K562 (cell line): ENCODE data around the gene CD320. TPM values are rescaled to one million over a fixed set of nuclear protein-coding genes. Genes with fewer than 3 reads are reported as not detected.

Source experiments
- ATAC-seq: fragments of 200-7000 bp; cut with Tn5 transposase; 3 replicates; pipeline ENCODE4 v1.9.1; 2020; ENCODE audit warnings: moderate library complexity
- BruUV-seq: library from RNA; stranded (reverse); fragments of 400-500 nt; replicated peaks from 2 replicates; lab custom pipeline; 2021; lab: Mats Ljungman, UMichigan
- CTCF ChIA-PET: fragments of 300-600 bp; formaldehyde crosslinking; extraction: SDS; loops from one replicate; lab custom pipeline; 2021; ENCODE audit warnings: low intra/inter-chr PET ratio; lab: Yijun Ruan, JAX
- POLR2A ChIA-PET: fragments of 300-600, 350-650 bp; sonication (Branson Sonifier 250); formaldehyde crosslinking; extraction: SDS; loops from one replicate; lab custom pipeline; 2021; ENCODE audit warnings: antibody characterized with exemption, inconsistent platforms; lab: Yijun Ruan, JAX
- DNase-seq, 4 experiments: peaks; one replicate each; pipeline versions ENCODE4 v3.0.0 to v3.0.0-alpha.2; 2011 to 2018; ENCODE audit warnings: low spot score in 3 of 4, mixed read lengths in 3 of 4; ENCODE audit errors: extremely low read depth in 1 of 4
- FAIRE-seq: peaks from 2 replicates; lab custom pipeline; 2011; peaks lifted over from hg19 to GRCh38; lab: Jason Lieb, UNC
- H2AFZ ChIP-seq: 2 replicates; pipeline ENCODE4 v1.6.0; 2011; ENCODE audit warnings: low read depth, low read length, control low read depth, inconsistent platforms
- H3K27ac ChIP-seq: fragments of 200-600 bp; 3 replicates; pipeline ENCODE4 v1.8.0; 2011; ENCODE audit warnings: low read depth, mild to moderate bottlenecking, control low read depth, inconsistent platforms, low read length, moderate library complexity, mixed read lengths; ENCODE audit errors: extremely low read depth
- H3K27me3 ChIP-seq, 2 experiments: fragments of 300-600 bp in 1 of 2; 2 replicates in 1 of 2; 3 replicates in 1 of 2; pipeline versions ENCODE4 v1.6.0 to v1.8.0; 2011; ENCODE audit warnings: inconsistent platforms in 2 of 2, low read length in 2 of 2, mild to moderate bottlenecking in 1 of 2, mixed read lengths in 1 of 2, moderate library complexity in 1 of 2; ENCODE audit not compliant: control insufficient read depth in 2 of 2, insufficient read depth in 2 of 2
- H3K36me3 ChIP-seq: fragments of 300-600 bp; 3 replicates; pipeline ENCODE4 v1.8.0; 2011; ENCODE audit warnings: mild to moderate bottlenecking, low read length, inconsistent platforms; ENCODE audit not compliant: control insufficient read depth, insufficient read depth
- H3K4me1 ChIP-seq, 2 experiments: fragments of 200-600 bp in 1 of 2; replicated peaks in 1 of 2; 2 replicates in 1 of 2; 3 replicates in 1 of 2; pipeline versions ENCODE4 v1.5.1 to v1.8.0; 2011; ENCODE audit warnings: inconsistent platforms in 2 of 2, low read length in 2 of 2, mild to moderate bottlenecking in 1 of 2, mixed read lengths in 1 of 2, moderate library complexity in 1 of 2; ENCODE audit not compliant: control insufficient read depth in 2 of 2, insufficient read depth in 2 of 2
- H3K4me2 ChIP-seq: 2 replicates; pipeline ENCODE4 v1.6.1; 2011; ENCODE audit warnings: low read length, control low read depth, inconsistent platforms, mixed read lengths; ENCODE audit not compliant: insufficient read depth
- H3K4me3 ChIP-seq: fragments of 200-600 bp; sonication (generic), shearing (Covaris generic); 2 replicates; pipeline ENCODE4 v1.5.1; 2016; ENCODE audit warnings: control low read depth, inconsistent platforms
- H3K79me2 ChIP-seq: fragments of 200-600 bp; 3 replicates; pipeline ENCODE4 v1.8.0; 2011; ENCODE audit warnings: low read length, inconsistent platforms; ENCODE audit not compliant: control insufficient read depth, insufficient read depth
- H3K9ac ChIP-seq, 2 experiments: 2 replicates each; pipeline versions ENCODE4 v1.6.0 to v1.6.1; 2011; ENCODE audit warnings: low read depth in 2 of 2, low read length in 2 of 2, control low read depth in 1 of 2, inconsistent platforms in 1 of 2, mild to moderate bottlenecking in 1 of 2, mixed read lengths in 1 of 2; ENCODE audit not compliant: insufficient read depth in 1 of 2
- H3K9me1 ChIP-seq: one replicate; pipeline ENCODE4 v1.6.0; 2011; ENCODE audit warnings: inconsistent platforms, mild to moderate bottlenecking, low read length, moderate library complexity; ENCODE audit not compliant: control insufficient read depth, insufficient read depth
- H3K9me3 ChIP-seq: replicated peaks from 2 replicates; pipeline ENCODE4 v1.5.1; 2011; ENCODE audit warnings: low read depth, low read length, inconsistent platforms; ENCODE audit not compliant: control insufficient read depth, insufficient read depth
- H4K20me1 ChIP-seq: replicated peaks from 2 replicates; pipeline ENCODE4 v1.6.1; 2011; ENCODE audit warnings: low read length, inconsistent platforms, mixed read lengths; ENCODE audit not compliant: control insufficient read depth, insufficient read depth
- BCL6 ChIP-seq: fragments of 250-450 bp; sonication (Bioruptor Pico); IDR thresholded peaks from 2 replicates; pipeline ENCODE4 v1.4.0; 2020
- BCOR ChIP-seq: fragments of 450-650 bp; IDR thresholded peaks from 2 replicates; pipeline ENCODE4 v1.6.1; 2016
- E2F6 ChIP-seq, 2 experiments: IDR thresholded peaks; 2 replicates each; pipeline ENCODE4 v1.6.1; 2011; ENCODE audit warnings: borderline replicate concordance in 1 of 2, control low read depth in 1 of 2, low read depth in 1 of 2, low read length in 1 of 2, mild to moderate bottlenecking in 1 of 2, mixed read lengths in 1 of 2, moderate library complexity in 1 of 2; ENCODE audit not compliant: insufficient read depth in 1 of 2, insufficient read length in 1 of 2, poor library complexity in 1 of 2, severe bottlenecking in 1 of 2; ENCODE audit errors: extremely low read depth in 1 of 2
- HEY1 ChIP-seq: fragments of 250-450 bp; sonication (Bioruptor Pico); IDR thresholded peaks from 2 replicates; pipeline ENCODE4 v1.5.0; 2020; ENCODE audit warnings: mild to moderate bottlenecking, moderate library complexity, borderline replicate concordance
- HMG20A ChIP-seq: fragments of 450-650 bp; formaldehyde crosslinking; conservative IDR thresholded peaks from 2 replicates; pipeline ENCODE4 v1.4.0; 2020; ENCODE audit warnings: mild to moderate bottlenecking, mixed read lengths
- KDM1A ChIP-seq, 2 experiments: fragments of 450-650 bp; IDR thresholded peaks; 2 replicates each; pipeline ENCODE4 v1.6.1; 2016; ENCODE audit warnings: mild to moderate bottlenecking in 2 of 2
- PTBP1 ChIP-seq: fragments of 200-400 bp; formaldehyde crosslinking; IDR thresholded peaks from 2 replicates; pipeline ENCODE4 v1.6.1; 2017; ENCODE audit warnings: low read depth, low read length
- RBM25 ChIP-seq: fragments of 200-400 bp; formaldehyde crosslinking; IDR thresholded peaks from 2 replicates; pipeline ENCODE4 v1.6.1; 2018; ENCODE audit warnings: low read length, low read depth, moderate library complexity; ENCODE audit not compliant: severe bottlenecking
- TCF7 ChIP-seq: sonication (generic); IDR thresholded peaks from 2 replicates; pipeline ENCODE4 v1.6.1; 2016; ENCODE audit warnings: antibody characterized with exemption, borderline replicate concordance
- ZFP36 ChIP-seq: fragments of 150-350 bp; IDR thresholded peaks from 2 replicates; pipeline ENCODE4 v1.6.1; 2018; ENCODE audit warnings: low read length, low read depth; ENCODE audit not compliant: partially characterized antibody
- ZNF253 ChIP-seq: fragments of 250-450 bp; sonication (Bioruptor Pico); conservative IDR thresholded peaks from 2 replicates; pipeline ENCODE4 v1.6.1; 2021; ENCODE audit warnings: mild to moderate bottlenecking
- ZNF408 ChIP-seq: fragments of 250-450 bp; sonication (Bioruptor Pico); IDR thresholded peaks from 2 replicates; pipeline ENCODE4 v1.4.0; 2020; ENCODE audit warnings: low read depth, mild to moderate bottlenecking, moderate library complexity
- ZNF764 ChIP-seq: fragments of 250-450 bp; sonication (Bioruptor Pico); IDR thresholded peaks from 2 replicates; pipeline ENCODE4 v1.4.0; 2020; ENCODE audit warnings: low read depth, mild to moderate bottlenecking, moderate library complexity
- ZSCAN29 ChIP-seq: fragments of 450-650 bp; IDR thresholded peaks from 2 replicates; pipeline ENCODE4 v1.6.1; 2017
- WGBS: fragments of 100-300 bp; shearing (Covaris generic); methylation state at CpG from one replicate; pipeline ENCODE4 v1.1.6; 2016; ENCODE audit warnings: low coverage, mixed read lengths; ENCODE audit not compliant: insufficient coverage; ENCODE audit errors: missing lambda C conversion rate; 5-methylcytosine and 5-hydroxymethylcytosine counted together
- in situ Hi-C: fragments of 300-500 bp; cut with MboI; formaldehyde crosslinking; loops from 4 replicates; pipeline ENCODE4 v1.15.0; 2018; ENCODE audit warnings: inconsistent platforms, mixed read lengths
- intact Hi-C: fragments of 100-400 bp; cut with micrococcal nuclease; formaldehyde crosslinking; loops from 2 replicates; pipeline ENCODE4 v1.14.2; 2022
- polyA plus RNA-seq, 8 experiments: library from polyadenylated mRNA; depleted of rRNA in 4 of 8; stranded (reverse) in 5 of 8; unstranded in 3 of 8; fragments of >200 nt; fragmentation: Nextera tagmentation in 2 of 8; fragmentation: Illumina TruSeq in 1 of 8; extraction: Ambion mirVana in 2 of 8; extraction: Trizol in 1 of 8; gene quantifications; 2 replicates each; pipeline versions ENCODE4 v1.2.1 to v1.2.3, GENCODE V29; 2011 to 2014; ENCODE audit warnings: inconsistent platforms in 1 of 8, missing spikeins in 1 of 8
- total RNA-seq, 7 experiments: library from RNA; depleted of rRNA in 6 of 7; stranded (reverse); fragments of >200 nt in 6 of 7; fragmentation: Illumina TruSeq in 2 of 7; extraction: Trizol in 2 of 7; gene quantifications; 2 replicates each; pipeline versions ENCODE4 v1.2.1 to v1.2.3, GENCODE V29; 2011 to 2021; ENCODE audit warnings: low replicate concordance in 1 of 7
- TF ChIP-seq, protein P1 (sequence below): fragments of 250-450 bp; sonication (Bioruptor Pico); IDR thresholded peaks from 2 replicates; pipeline ENCODE4 v1.4.0; 2020

CD320 gene
- total and polyA plus RNA-seq, 9 of the 15 experiments (the other 6 are each of a cell fraction or from before 2014, with no cell fraction given), result 0.45 to 94.5 (median 34.4) TPM

DNA sequence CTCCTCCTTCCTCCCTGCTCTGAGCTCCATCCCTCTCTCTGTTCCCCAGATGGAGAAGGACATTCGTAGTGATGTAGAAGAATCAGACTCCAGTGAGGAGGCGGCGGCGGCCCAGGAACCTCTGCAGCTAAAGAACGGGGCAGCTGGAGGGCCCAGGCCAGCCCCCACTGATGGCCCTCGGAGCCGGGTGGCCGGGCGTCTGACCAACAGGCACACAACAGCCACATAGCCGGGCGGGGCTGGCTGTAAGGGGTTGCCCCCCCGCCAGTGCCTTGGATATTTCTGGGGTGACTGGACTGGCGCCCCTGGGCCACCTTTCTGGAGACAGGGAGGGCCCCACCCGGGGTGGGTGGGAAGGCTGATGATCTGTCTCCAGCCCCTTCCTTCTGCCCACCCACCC lies 46.3 kb downstream of the CD320 start:
- FAIRE-seq, result no peak
- BruUV-seq, result no TSS peak

GRCh38 chr19:8261347-8261746 lies 46.8 kb downstream of the CD320 start:
- BruUV-seq, result no TSS peak
- H3K4me1 ChIP-seq, result peaks cover 9 to 39% of the 10 kb centered on the region in 2 experiments; a peak in 4 of 5 replicates
- no peak for FAIRE-seq
- no peak overlapping the region for H3K27ac ChIP-seq
- H3K27me3 ChIP-seq, result no peaks in the 10 kb centered on the region
- no peak for ATAC-seq
- no peaks in the 10 kb centered on the region for H3K79me2 ChIP-seq
- ChIA-PET CTCF (no interaction called here), POLR2A (interaction anchor here (0.5 to 0.6 kb wide), 2 partner anchors 126 to 318 kb away, joined by 3 read pairs; partner anchors contain the start of gene TIMM44)
- H3K4me3 ChIP-seq, result no peak overlapping the region
- H3K9ac ChIP-seq, result no peak overlapping the region
- H2AFZ ChIP-seq, result no peak overlapping the region
- in situ Hi-C loops (no loop called here), intact Hi-C loops (loop anchor here (10.0 kb wide), 1 partner anchor 63 kb away; the partner anchor contains the start of genes NDUFA7 and RPS28)
- no peaks in the 10 kb centered on the region for H3K9me3 ChIP-seq
- no peaks in the 10 kb centered on the region for H4K20me1 ChIP-seq
- peaks cover 4% of the 10 kb centered on the region for H3K9me1 ChIP-seq
- H3K4me2 ChIP-seq, result no peak overlapping the region; the same call in 1 of the 2 replicates
- TF ChIP-seq BCOR (peak; percentile 86), RBM25 (peak; percentile 65), KDM1A (IDR thresholded peaks at IDR 0.05) (peak; percentile 35 to 68; a peak in 3 of 4 replicates), ZNF253 (CRISPR knock-in tag) (no peak), PTBP1 (0 out of 2 replicates have a peak, but pooled peaks have one; percentile 51), ZNF408 (CRISPR knock-in tag) (no peak), HEY1 (CRISPR knock-in tag) (no peak), E2F6 (IDR thresholded peaks at IDR 0.05; ENCODE audit: borderline replicate concordance in 1 of 2, extremely low read depth in 1 of 2, insufficient read depth in 1 of 2, insufficient read length in 1 of 2, low read depth in 1 of 2, low read length in 1 of 2, poor library complexity in 1 of 2, severe bottlenecking in 1 of 2) (peak in 1 of 2 experiments; percentile 5), ZSCAN29 (no peak), ZFP36 (peak; percentile 66)
- TF ChIP-seq, all 486 proteins: peak for 6
- no peak for DNase-seq
- no peaks in the 10 kb centered on the region for H3K36me3 ChIP-seq
- 69% methylated on average over 8 of the region's 9 CpGs for WGBS

More for the DNA sequence above, 46.3 kb downstream of the CD320 start:
- DNase-seq (no peak), ATAC-seq (no peak)
- no peak overlapping the region for H3K9ac ChIP-seq
- H3K4me3 ChIP-seq, result no peak overlapping the region
- intact Hi-C loops (loop anchor here (10.0 kb wide), 1 partner anchor 63 kb away; the partner anchor contains the start of genes NDUFA7 and RPS28), in situ Hi-C loops (no loop called here)
- TF ChIP-seq, protein P1, sequence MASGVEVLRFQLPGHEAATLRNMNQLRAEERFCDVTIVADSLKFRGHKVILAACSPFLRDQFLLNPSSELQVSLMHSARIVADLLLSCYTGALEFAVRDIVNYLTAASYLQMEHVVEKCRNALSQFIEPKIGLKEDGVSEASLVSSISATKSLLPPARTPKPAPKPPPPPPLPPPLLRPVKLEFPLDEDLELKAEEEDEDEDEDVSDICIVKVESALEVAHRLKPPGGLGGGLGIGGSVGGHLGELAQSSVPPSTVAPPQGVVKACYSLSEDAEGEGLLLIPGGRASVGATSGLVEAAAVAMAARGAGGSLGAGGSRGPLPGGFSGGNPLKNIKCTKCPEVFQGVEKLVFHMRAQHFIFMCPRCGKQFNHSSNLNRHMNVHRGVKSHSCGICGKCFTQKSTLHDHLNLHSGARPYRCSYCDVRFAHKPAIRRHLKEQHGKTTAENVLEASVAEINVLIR (CRISPR knock-in tag), result no peak
- TF ChIP-seq ZNF764 (CRISPR knock-in tag), result no peak
- TF ChIP-seq HMG20A (CRISPR knock-in tag), result no peak
- no peak for TF ChIP-seq TCF7
- no peak for TF ChIP-seq BCL6
- H3K27ac ChIP-seq, result no peak overlapping the region
- no peak overlapping the region for H2AFZ ChIP-seq
- H3K9me3 ChIP-seq, result no peaks in the 10 kb centered on the region
- no peaks in the 10 kb centered on the region for H3K79me2 ChIP-seq
- peaks cover 9 to 35% of the 10 kb centered on the region in 2 experiments; a peak in 4 of 5 replicates for H3K4me1 ChIP-seq
- no peaks in the 10 kb centered on the region for H4K20me1 ChIP-seq
- H3K4me2 ChIP-seq, result no peak overlapping the region
- no peaks in the 10 kb centered on the region for H3K36me3 ChIP-seq
- ChIA-PET CTCF (interaction anchor here (0.6 kb wide), 1 partner anchor 364 kb away, joined by 5 read pairs; no protein-coding TSS in a partner anchor), POLR2A (interaction anchor here (0.6 kb wide), 1 partner anchor 318 kb away, joined by 3 read pairs; the partner anchor contains the start of gene TIMM44)
- peaks cover 4% of the 10 kb centered on the region for H3K9me1 ChIP-seq
- H3K27me3 ChIP-seq, result no peaks in the 10 kb centered on the region
- WGBS, result 70% methylated on average over 4 of the region's 14 CpGs
